Omental fat pad (tissue), 4 donors: ENCODE results near the gene SLC25A21. TPM values are rescaled to one million over a fixed set of nuclear protein-coding genes. Genes with fewer than 3 reads are reported as not detected.

Source experiments
- ATAC-seq: fragments of 150-250 bp; one replicate; pipeline ENCODE4 v1.9.1; 2016; ENCODE audit warnings: mild to moderate bottlenecking, moderate library complexity; ENCODE audit not compliant: low FRiP score
- DNase-seq: peaks from one replicate; pipeline ENCODE4 v3.0.0-alpha.2; 2019; ENCODE audit warnings: low spot score
- total RNA-seq, 4 donors: library from RNA; depleted of rRNA; stranded (reverse); fragments of >200 nt; gene quantifications; one replicate each; pipeline ENCODE4 v1.1.0, GENCODE V29; 2016
- TF ChIP-seq, protein P1 (sequence below), 3 donors: fragments of 450-650 bp; IDR thresholded peaks; one replicate each; pipeline ENCODE4 v1.5.1; 2016 to 2017; ENCODE audit warnings: antibody characterized with exemption in 3 of 3, mild to moderate bottlenecking in 3 of 3, moderate library complexity in 2 of 3

Gene SLC25A21
- total RNA-seq, 4 donors from 2014 or later = 0.38 to 1.4 TPM; not detected in 2

DNA sequence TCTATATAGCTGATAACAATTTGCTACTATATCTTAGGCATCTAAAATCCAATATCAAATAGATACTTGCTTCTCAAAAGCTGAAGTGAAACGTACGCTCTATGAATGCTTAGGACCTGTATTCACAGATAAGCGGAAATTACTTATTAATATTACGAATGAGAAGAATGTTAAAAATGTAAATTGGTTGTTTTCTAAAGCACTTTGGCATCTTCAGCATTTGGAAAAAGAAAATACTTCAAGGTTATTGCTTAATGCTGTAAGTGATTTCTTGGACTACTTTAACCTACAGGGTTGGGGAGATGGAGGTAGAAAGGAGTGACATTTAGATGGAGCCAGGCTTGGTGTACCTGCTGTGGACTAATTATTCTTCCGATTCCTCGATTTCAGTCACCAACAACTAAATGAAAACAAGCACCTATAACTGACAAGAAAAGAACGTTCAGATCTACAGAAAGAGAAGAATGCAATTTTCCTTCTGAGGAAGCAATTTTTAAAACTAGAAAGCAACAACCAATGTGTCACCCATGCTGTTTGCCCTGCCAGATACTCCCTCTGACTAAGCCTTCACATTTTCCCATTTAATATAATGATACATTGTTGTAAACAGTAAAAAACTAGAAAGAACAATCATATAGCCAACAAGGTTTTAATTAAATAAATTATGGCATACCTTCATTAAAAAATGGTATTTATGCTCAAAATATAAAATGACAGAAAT, 49.3 kb downstream of the SLC25A21 start:
- TF ChIP-seq, protein P1, sequence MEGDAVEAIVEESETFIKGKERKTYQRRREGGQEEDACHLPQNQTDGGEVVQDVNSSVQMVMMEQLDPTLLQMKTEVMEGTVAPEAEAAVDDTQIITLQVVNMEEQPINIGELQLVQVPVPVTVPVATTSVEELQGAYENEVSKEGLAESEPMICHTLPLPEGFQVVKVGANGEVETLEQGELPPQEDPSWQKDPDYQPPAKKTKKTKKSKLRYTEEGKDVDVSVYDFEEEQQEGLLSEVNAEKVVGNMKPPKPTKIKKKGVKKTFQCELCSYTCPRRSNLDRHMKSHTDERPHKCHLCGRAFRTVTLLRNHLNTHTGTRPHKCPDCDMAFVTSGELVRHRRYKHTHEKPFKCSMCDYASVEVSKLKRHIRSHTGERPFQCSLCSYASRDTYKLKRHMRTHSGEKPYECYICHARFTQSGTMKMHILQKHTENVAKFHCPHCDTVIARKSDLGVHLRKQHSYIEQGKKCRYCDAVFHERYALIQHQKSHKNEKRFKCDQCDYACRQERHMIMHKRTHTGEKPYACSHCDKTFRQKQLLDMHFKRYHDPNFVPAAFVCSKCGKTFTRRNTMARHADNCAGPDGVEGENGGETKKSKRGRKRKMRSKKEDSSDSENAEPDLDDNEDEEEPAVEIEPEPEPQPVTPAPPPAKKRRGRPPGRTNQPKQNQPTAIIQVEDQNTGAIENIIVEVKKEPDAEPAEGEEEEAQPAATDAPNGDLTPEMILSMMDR (IDR thresholded peaks at IDR 0.05) = no peak
- ATAC-seq (peak; percentile 55), DNase-seq (no peak)

DNA sequence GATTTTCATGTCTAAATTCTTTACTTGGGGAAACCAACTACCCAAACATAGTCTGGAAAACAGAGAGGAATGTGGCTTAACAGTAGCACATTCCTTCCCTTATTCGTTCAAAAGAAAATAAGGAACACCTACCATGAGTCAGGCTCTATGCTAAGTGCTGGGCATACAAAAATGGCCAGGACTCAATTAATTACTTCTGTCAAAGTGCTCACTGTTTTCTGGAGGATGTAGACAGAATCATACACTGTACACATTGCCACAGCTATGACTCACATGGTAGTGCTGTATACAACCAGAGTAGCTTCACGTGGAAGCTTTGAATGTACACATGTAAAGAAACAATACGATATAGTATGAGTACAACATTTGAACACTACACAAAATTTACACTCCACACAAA, 50.1 kb downstream of the SLC25A21 start:
- no peak for DNase-seq
- TF ChIP-seq, protein P1 (IDR thresholded peaks at IDR 0.05) = no peak
- ATAC-seq = peak; percentile 88

DNA sequence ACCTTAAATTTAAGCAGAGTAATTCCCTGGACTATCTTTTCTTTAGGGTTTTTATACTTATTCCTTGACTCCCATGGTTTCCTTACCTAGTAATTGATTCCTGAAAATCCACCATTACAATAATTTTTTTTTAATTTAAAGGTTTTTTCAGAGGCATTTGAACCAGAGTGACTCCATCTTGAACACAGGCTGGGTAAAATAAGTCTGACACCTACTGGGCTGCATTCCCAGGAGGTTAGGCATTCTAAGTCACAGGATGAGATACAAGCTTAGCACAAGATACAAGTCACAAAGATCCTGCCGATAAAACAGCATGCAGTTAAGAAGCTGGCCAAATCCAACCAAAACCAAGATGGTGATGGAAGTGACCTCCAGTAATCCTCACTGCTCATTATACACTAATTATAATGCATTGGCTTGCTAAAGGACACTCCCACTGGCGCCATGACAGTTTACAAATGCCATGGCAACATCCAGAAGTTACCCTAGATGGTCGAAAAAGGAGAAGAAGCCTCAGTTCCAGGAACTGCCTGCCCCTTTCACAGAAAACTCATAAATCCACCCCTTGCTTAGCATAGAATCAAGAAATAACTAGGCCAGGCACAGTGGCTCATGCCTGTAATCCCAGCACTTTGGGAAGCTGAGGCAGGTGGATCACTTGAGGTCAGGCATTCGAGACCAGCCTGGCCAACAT, 53.6 kb downstream of the SLC25A21 start:
- DNase-seq = no peak
- ATAC-seq = no peak

DNA sequence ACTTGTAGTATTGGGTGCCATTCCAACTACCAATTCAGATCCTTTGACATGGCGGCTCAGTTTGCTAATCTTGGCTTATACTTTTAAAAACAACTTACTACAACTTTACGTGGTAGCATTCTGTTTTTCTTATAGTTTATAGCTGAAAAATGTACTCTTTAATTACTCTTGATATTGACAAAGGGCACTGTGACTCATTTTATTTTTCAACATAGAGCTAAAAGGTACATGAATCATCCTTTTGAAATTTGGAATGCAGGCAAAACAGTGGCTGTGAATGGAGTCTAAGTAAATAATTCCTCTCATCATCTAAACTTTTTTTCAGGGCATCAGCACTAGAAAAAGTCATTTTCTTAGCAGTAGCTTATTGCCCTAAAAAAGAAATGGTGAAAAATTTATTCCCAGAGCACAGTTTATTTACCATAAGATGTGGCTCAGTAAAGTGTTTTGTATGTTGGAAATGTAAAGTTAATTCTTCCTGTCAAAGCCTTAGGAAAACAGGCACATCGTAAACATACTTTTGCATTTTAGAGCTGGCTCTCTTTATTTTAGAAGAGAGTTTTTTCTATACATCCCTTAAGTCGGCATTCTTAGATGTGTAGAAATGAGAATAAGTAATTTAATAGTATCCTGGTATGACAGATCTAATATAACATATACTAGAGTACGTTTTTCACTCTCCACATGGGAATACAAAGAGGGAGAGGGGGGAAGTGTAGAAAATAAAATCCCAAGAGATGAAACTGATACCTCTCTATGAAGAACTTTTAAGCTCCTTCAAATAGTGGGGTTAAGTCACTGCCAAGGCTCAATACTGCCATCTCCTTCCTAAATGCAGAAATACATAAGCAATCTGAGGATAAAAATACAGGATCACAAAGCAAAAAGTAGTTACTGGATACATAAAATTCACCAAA, 55.2 kb downstream of the SLC25A21 start:
- DNase-seq (no peak), ATAC-seq (peak; percentile 57)
- TF ChIP-seq, protein P1 (IDR thresholded peaks at IDR 0.05) = no peak

More for the DNA sequence above, 53.6 kb downstream of the SLC25A21 start:
- TF ChIP-seq, protein P1 (IDR thresholded peaks at IDR 0.05) = no peak

DNA sequence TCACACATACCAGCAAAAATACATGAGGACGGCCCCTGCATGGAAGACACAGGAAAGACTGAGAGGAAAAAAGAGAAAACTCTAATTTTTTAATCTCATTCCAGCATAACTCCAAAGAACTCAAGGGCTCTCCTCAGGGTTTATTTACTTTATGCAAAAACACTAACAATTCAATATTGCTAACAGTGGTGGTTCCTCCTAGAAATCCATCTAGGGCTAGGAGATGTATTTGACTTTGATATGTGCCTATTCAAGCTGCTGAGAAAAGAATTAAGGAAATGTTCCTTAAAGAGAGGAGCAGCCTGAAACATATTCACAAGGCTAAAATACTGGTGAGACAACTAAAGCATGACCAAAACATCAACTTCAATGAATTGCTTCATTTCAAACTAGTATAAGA, 57.0 kb downstream of the SLC25A21 start:
- ATAC-seq = no peak
- TF ChIP-seq, protein P1 (IDR thresholded peaks at IDR 0.05) = no peak
- no peak for DNase-seq

DNA sequence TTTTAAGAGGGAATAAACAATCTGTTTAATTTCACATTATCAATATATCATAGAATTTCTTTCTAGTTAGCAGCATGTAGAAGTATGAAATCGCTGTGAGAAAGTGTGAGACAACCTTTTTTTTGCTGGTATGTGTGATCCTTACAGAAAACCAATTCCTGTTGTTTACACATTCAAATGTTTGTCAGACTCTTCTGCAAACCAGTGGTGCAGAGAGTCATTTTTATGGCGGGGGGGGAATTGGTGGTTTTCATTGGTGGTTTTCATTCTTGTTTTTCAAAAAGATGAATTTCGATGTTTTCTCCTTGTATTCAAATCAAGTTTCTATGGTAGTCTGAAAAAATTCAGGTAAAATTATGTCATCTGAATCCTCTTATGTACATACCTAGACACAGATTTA, 57.8 kb downstream of the SLC25A21 start:
- no peak for DNase-seq
- no peak for ATAC-seq
- TF ChIP-seq, protein P1 (IDR thresholded peaks at IDR 0.05) = no peak
